Transverse colon (tissue), 4 donors: ENCODE measurements around the gene HIF3A. TPM values are rescaled to one million over a fixed set of nuclear protein-coding genes. Genes with fewer than 3 reads are reported as not detected.
A peak's percentile ranks its signal among the peaks of the same experiment; 100 is the strongest.

Experiments used
- DNase-seq: peaks from one replicate; pipeline ENCODE4 v3.0.0-alpha.2; 2019
- H3K27ac ChIP-seq, 4 donors: fragments of 200-600 bp; sonication (generic); 2 replicates each; pipeline ENCODE4 v1.5.1; 2016 to 2018; ENCODE audit warnings: inconsistent platforms in 4 of 4
- H3K27me3 ChIP-seq: fragments of 200-600 bp; sonication (generic); 2 replicates; pipeline ENCODE4 v1.5.1; 2017; ENCODE audit warnings: inconsistent platforms
- H3K36me3 ChIP-seq, 4 donors: fragments of 200-600 bp; sonication (generic); 2 replicates each; pipeline ENCODE4 v1.5.1; 2017 to 2019; ENCODE audit warnings: inconsistent platforms in 4 of 4
- H3K4me1 ChIP-seq, 4 donors: fragments of 200-600 bp; sonication (generic); 2 replicates each; pipeline ENCODE4 v1.5.1; 2017 to 2020; ENCODE audit warnings: inconsistent platforms in 4 of 4
- H3K4me3 ChIP-seq, 4 donors: fragments of 200-600 bp; sonication (generic); 1 replicate in 1 of 4; 2 replicates in 3 of 4; pipeline versions ENCODE4 v1.5.1 to v1.6.1; 2017 to 2019; ENCODE audit warnings: inconsistent platforms in 4 of 4
- H3K9me3 ChIP-seq, 2 donors: fragments of 200-600 bp; sonication (generic); 2 replicates each; pipeline ENCODE4 v1.5.1; 2017 to 2019; ENCODE audit warnings: inconsistent platforms in 2 of 2
- EP300 ChIP-seq: sonication (generic); formaldehyde crosslinking; IDR thresholded peaks from one replicate; pipeline ENCODE4 v1.6.1; 2017; ENCODE audit warnings: antibody characterized with exemption, low read depth
- POLR2A ChIP-seq: fragments of 450-650 bp; IDR thresholded peaks from one replicate; pipeline ENCODE4 v1.6.1; 2016; ENCODE audit warnings: antibody characterized with exemption, mild to moderate bottlenecking, moderate library complexity
- POLR2AphosphoS5 ChIP-seq, 3 donors: sonication (generic); formaldehyde crosslinking; IDR thresholded peaks; one replicate each; pipeline ENCODE4 v1.6.1; 2016; ENCODE audit warnings: antibody characterized with exemption in 3 of 3
- WGBS, 2 donors: methylation state at CpG; one replicate each; pipeline ENCODE4 v1.1.5; 2018; ENCODE audit warnings: low coverage in 1 of 2; 5-methylcytosine and 5-hydroxymethylcytosine counted together
- in situ Hi-C, 4 donors: fragments of 200-750 bp; cut with MboI; loops; one replicate each; pipeline versions ENCODE4 v1.15.0 to v1.15.1; 2017; ENCODE audit warnings: low sequenced_read_pairs in 3 of 4, low pct_ligation_motif_present in 1 of 4, low pct_unique_long_range_greater_than_20kb in 1 of 4
- intact Hi-C: fragments of 100-400 bp; cut with DNase I; formaldehyde crosslinking; loops from one replicate; pipeline ENCODE4 v1.15.1; 2023; ENCODE audit warnings: low total_unique reads
- total RNA-seq, 4 donors: library from RNA; depleted of rRNA; stranded (reverse); fragments of >200 nt; gene quantifications; one replicate each; pipeline ENCODE4 v1.1.0, GENCODE V29; 2016
- TF ChIP-seq, protein P1 (sequence below), 5 experiments: fragments of 200-600 bp in 3 of 5; fragments of 450-650 bp in 2 of 5; sonication (generic) in 3 of 5; IDR thresholded peaks; 1 replicate in 2 of 5; 2 replicates in 3 of 5; pipeline ENCODE4 v1.5.1; 2016 to 2017; ENCODE audit warnings: antibody characterized with exemption in 5 of 5, inconsistent platforms in 3 of 5, mild to moderate bottlenecking in 2 of 5, moderate library complexity in 1 of 5

HIF3A gene
- total RNA-seq, 4 donors from 2014 or later: 37.7 to 227 (median 97.5) TPM

- in situ Hi-C loops: loop anchor here in 2 of 4 donors (10.0 to 25.0 kb wide), 3 partner anchors 96 to 198 kb away; partner anchors contain the start of gene PNMA8B (in 1 of the 2)
- Histone ChIP-seq H3K9me3 (peaks cover 0 to 2% of the 10 kb centered on the region in 2 donors), H3K27ac (peak overlapping the region in 3 of 4 donors; percentile 13 to 41 (median 16)), H3K4me3 (no peak overlapping the region), H3K27me3 (no peaks in the 10 kb centered on the region), H3K4me1 (no peaks in the 10 kb centered on the region), H3K36me3 (no peaks in the 10 kb centered on the region)
- WGBS, 2 donors: 72 to 96% methylated on average over 4 to 6 of the region's 6 CpGs
- intact Hi-C loops: no loop called here
- TF ChIP-seq POLR2A (no peak), POLR2AphosphoS5 (IDR thresholded peaks at IDR 0.05) (no peak), EP300 (no peak)
- TF ChIP-seq, protein P1, sequence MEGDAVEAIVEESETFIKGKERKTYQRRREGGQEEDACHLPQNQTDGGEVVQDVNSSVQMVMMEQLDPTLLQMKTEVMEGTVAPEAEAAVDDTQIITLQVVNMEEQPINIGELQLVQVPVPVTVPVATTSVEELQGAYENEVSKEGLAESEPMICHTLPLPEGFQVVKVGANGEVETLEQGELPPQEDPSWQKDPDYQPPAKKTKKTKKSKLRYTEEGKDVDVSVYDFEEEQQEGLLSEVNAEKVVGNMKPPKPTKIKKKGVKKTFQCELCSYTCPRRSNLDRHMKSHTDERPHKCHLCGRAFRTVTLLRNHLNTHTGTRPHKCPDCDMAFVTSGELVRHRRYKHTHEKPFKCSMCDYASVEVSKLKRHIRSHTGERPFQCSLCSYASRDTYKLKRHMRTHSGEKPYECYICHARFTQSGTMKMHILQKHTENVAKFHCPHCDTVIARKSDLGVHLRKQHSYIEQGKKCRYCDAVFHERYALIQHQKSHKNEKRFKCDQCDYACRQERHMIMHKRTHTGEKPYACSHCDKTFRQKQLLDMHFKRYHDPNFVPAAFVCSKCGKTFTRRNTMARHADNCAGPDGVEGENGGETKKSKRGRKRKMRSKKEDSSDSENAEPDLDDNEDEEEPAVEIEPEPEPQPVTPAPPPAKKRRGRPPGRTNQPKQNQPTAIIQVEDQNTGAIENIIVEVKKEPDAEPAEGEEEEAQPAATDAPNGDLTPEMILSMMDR (IDR thresholded peaks at IDR 0.05): no peak
- no peak for DNase-seq
Measured at GRCh38 chr19:46288896-46289588, 7.8 kb upstream of the HIF3A start.

DNA sequence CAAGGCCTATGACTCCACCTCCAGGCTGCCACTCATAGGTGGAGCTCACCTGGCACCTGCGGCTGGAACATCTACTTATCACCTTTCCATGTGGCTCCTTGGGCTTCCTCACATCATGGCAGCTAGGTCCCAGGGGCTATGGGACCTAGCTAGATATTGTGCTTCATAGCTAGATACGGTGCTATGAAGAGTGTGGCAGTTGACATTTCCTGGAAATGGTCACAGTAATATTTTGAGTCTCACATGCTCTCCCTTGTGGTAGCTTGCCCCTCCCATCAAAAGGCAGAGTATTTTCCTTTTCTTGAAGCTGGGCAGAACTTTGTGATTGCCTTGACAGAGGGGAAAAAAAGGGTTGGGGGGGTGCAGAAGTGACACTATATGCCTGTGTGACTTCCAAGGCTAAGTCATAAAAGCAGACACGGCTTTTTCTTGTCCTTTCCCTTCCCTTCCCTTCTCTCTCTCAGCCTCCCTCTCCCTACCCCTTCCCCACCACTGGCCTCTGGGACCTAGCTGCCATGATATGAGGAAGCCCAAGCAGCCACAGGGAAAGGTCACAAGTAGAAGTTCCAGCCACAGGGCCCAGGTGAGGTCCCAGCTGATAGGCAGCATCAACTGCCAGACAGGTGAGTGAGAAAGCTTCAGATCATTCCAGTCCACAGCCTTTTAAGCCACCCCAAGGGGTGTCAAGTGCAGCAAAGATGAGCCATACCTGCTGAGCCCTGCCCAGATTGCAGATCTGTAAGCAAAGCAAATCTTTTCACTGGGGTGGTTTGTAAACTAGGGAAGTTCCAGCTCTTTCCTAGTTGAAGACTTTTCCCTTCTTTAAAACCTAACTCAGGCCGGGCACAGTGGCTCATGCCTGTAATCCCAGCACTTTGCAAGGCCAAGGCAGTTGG lies 6.9 kb upstream of the HIF3A start:
- Histone ChIP-seq H3K27ac (peak overlapping the region in 2 of 4 donors; percentile 13 to 41), H3K27me3 (no peaks in the 10 kb centered on the region), H3K36me3 (no peaks in the 10 kb centered on the region), H3K4me1 (no peaks in the 10 kb centered on the region), H3K9me3 (peaks cover 0 to 2% of the 10 kb centered on the region in 2 donors), H3K4me3 (no peak overlapping the region)
- no peak for DNase-seq
- 65 to 92% methylated on average over 2 to 4 of the region's 4 CpGs for WGBS, 2 donors
- in situ Hi-C loops (loop anchor here in 2 of 4 donors (10.0 to 25.0 kb wide), 3 partner anchors 95 to 197 kb away; partner anchors contain the start of gene PNMA8B (in 1 of the 2)), intact Hi-C loops (no loop called here)
- no peak for TF ChIP-seq EP300
- no peak for TF ChIP-seq POLR2A
- TF ChIP-seq, protein P1 (IDR thresholded peaks at IDR 0.05): no peak
- TF ChIP-seq POLR2AphosphoS5 (IDR thresholded peaks at IDR 0.05): no peak

DNA sequence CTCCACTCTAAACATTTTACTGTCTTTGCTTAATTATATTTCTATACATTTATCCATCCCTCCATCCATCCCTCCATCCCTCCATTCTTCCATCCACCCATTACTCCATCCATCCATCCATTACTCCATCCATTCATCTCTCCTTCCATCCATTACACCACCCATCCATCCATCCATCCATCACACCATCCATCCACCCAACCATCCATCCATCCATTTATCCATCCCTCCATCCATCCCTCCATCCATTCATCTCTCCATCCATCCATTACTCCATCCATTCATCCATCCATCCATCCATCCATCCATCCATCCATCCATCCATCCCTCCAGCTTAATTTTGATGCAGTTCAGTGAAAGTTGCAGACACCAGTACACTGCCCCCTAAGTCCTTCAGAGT lies 5.0 kb upstream of the HIF3A start:
- no peak overlapping the region for H3K27ac ChIP-seq
- no peaks in the 10 kb centered on the region for H3K27me3 ChIP-seq
- peaks cover 4 to 8% (median 7%) of the 10 kb centered on the region in 4 donors for H3K4me1 ChIP-seq
- DNase-seq: no peak
- H3K36me3 ChIP-seq: no peaks in the 10 kb centered on the region
- in situ Hi-C loops: loop anchor here in 1 of 4 donors (25.0 kb wide), 1 partner anchor 195 kb away; the partner anchor contains the start of gene PNMA8B
- H3K4me3 ChIP-seq: no peak overlapping the region
- TF ChIP-seq POLR2AphosphoS5 (IDR thresholded peaks at IDR 0.05): no peak
- TF ChIP-seq EP300: no peak
- TF ChIP-seq POLR2A: no peak
- TF ChIP-seq, protein P1 (IDR thresholded peaks at IDR 0.05): no peak
- H3K9me3 ChIP-seq: peaks cover 0 to 2% of the 10 kb centered on the region in 2 donors
- intact Hi-C loops: no loop called here

- no peaks in the 10 kb centered on the region for H3K36me3 ChIP-seq
- H3K27ac ChIP-seq: no peak overlapping the region
- no peaks in the 10 kb centered on the region for H3K27me3 ChIP-seq
- TF ChIP-seq EP300: no peak
- no peak for TF ChIP-seq POLR2A
- no peak for TF ChIP-seq POLR2AphosphoS5 (IDR thresholded peaks at IDR 0.05)
- TF ChIP-seq, protein P1 (IDR thresholded peaks at IDR 0.05): no peak
- in situ Hi-C loops: loop anchor here in 1 of 4 donors (25.0 kb wide), 1 partner anchor 193 kb away; the partner anchor contains the start of gene PNMA8B
- no peak for DNase-seq
- intact Hi-C loops: no loop called here
- 44 to 48% methylated on average over 1 to 6 of the region's 6 CpGs for WGBS, 2 donors
- peaks cover 0 to 2% of the 10 kb centered on the region in 2 donors for H3K9me3 ChIP-seq
- no peak overlapping the region for H3K4me3 ChIP-seq
- H3K4me1 ChIP-seq: peaks cover 25 to 33% (median 31%) of the 10 kb centered on the region in 4 donors
Measured at GRCh38 chr19:46294494-46294893, 2.3 kb upstream of the HIF3A start.
